DND-41 (cell line): Measurements from ENCODE around the gene MAML3.

Experiments
- ATAC-seq: fragments of 200-7000 bp; cut with Tn5 transposase; 3 replicates; pipeline ENCODE4 v1.9.1; 2021; ENCODE audit warnings: low read depth; ENCODE audit not compliant: insufficient read depth
- DNase-seq: peaks from one replicate; pipeline ENCODE4 v3.0.0-alpha.2; 2020
- H2AFZ ChIP-seq: 2 replicates; pipeline ENCODE4 v1.6.0; 2012; ENCODE audit warnings: low read depth, low read length
- H3K27ac ChIP-seq: 2 replicates; pipeline ENCODE4 v1.5.1; 2012; ENCODE audit warnings: low read length, inconsistent platforms
- H3K27me3 ChIP-seq: fragments of 200-600 bp; sonication (generic); 2 replicates; pipeline ENCODE4 v1.6.0; 2012; ENCODE audit warnings: low read length, mild to moderate bottlenecking, inconsistent platforms; ENCODE audit not compliant: insufficient read depth, poor library complexity
- H3K36me3 ChIP-seq: 2 replicates; pipeline ENCODE4 v1.5.1; 2012; ENCODE audit warnings: low read length, inconsistent platforms; ENCODE audit not compliant: insufficient read depth
- H3K4me1 ChIP-seq: 2 replicates; pipeline ENCODE4 v1.5.1; 2012; ENCODE audit warnings: mild to moderate bottlenecking, low read length; ENCODE audit not compliant: insufficient read depth
- H3K4me2 ChIP-seq: 2 replicates; pipeline ENCODE4 v1.6.0; 2012; ENCODE audit warnings: mild to moderate bottlenecking, moderate library complexity, low read length, inconsistent platforms; ENCODE audit not compliant: insufficient read depth
- H3K4me3 ChIP-seq, 2 experiments: fragments of 200-600 bp in 1 of 2; shearing (Covaris generic) in 1 of 2; 2 replicates each; pipeline ENCODE4 v1.5.1; 2012 to 2016; ENCODE audit warnings: inconsistent platforms in 2 of 2, low read length in 2 of 2, mild to moderate bottlenecking in 2 of 2, low read depth in 1 of 2, moderate library complexity in 1 of 2
- H3K79me2 ChIP-seq: 2 replicates; pipeline ENCODE4 v1.6.0; 2012; ENCODE audit warnings: low read length, inconsistent platforms; ENCODE audit not compliant: insufficient read depth
- H3K9ac ChIP-seq: 2 replicates; pipeline ENCODE4 v1.6.0; 2012; ENCODE audit warnings: low read depth, mild to moderate bottlenecking, inconsistent platforms, low read length, moderate library complexity
- H3K9me3 ChIP-seq: 2 replicates; pipeline ENCODE4 v1.5.1; 2012; ENCODE audit warnings: low read length, moderate library complexity, mild to moderate bottlenecking, inconsistent platforms; ENCODE audit not compliant: insufficient read depth, severe bottlenecking
- H4K20me1 ChIP-seq: 2 replicates; pipeline ENCODE4 v1.6.0; 2012; ENCODE audit warnings: low read length; ENCODE audit not compliant: insufficient read depth
- CTCF ChIP-seq: IDR thresholded peaks from 2 replicates; pipeline ENCODE4 v1.5.1; 2012; ENCODE audit warnings: borderline replicate concordance, low read length, moderate library complexity, mild to moderate bottlenecking; ENCODE audit not compliant: poor library complexity, severe bottlenecking; ENCODE audit errors: extremely low read depth
- EZH2 ChIP-seq: IDR thresholded peaks from 3 replicates; pipeline ENCODE4 v1.6.1; 2012; ENCODE audit warnings: borderline replicate concordance, low read depth, mild to moderate bottlenecking, moderate library complexity, low read length, inconsistent platforms; ENCODE audit not compliant: severe bottlenecking

The MAML3 gene

GRCh38 chr4:139922406-139923024, 231.5 kb downstream of the MAML3 start:
- DNase-seq, result no peak

GRCh38 chr4:139921429-139922184, 232.4 kb downstream of the MAML3 start:
- Histone ChIP-seq H3K36me3 (no peaks in the 10 kb centered on the region), H3K4me3 (no peak overlapping the region), H4K20me1 (0 out of 2 replicates have a peak, but pooled peaks cover 3% of the 10 kb centered on the region), H3K27me3 (no peaks in the 10 kb centered on the region), H3K79me2 (no peaks in the 10 kb centered on the region), H3K9me3 (no peaks in the 10 kb centered on the region), H2AFZ (no peak overlapping the region), H3K4me2 (no peak overlapping the region), H3K9ac (no peak overlapping the region), H3K27ac (no peak overlapping the region), H3K4me1 (no peaks in the 10 kb centered on the region)
- no peak for ATAC-seq
- TF ChIP-seq EZH2, result no peak
- no peak for TF ChIP-seq CTCF
- DNase-seq, result no peak

More at GRCh38 chr4:139922406-139923024, 231.5 kb downstream of the MAML3 start:
- Histone ChIP-seq H3K27me3 (no peaks in the 10 kb centered on the region), H3K9ac (no peak overlapping the region), H3K36me3 (no peaks in the 10 kb centered on the region), H3K4me2 (no peak overlapping the region), H3K4me3 (no peak overlapping the region), H3K4me1 (no peaks in the 10 kb centered on the region), H3K79me2 (no peaks in the 10 kb centered on the region), H3K9me3 (no peaks in the 10 kb centered on the region), H3K27ac (no peak overlapping the region), H2AFZ (no peak overlapping the region), H4K20me1 (0 out of 2 replicates have a peak, but pooled peaks cover 3% of the 10 kb centered on the region)
- ATAC-seq, result no peak
- TF ChIP-seq CTCF (no peak), EZH2 (no peak)

- Histone ChIP-seq H3K4me2 (no peak overlapping the region), H2AFZ (no peak overlapping the region), H3K27ac (no peak overlapping the region), H3K36me3 (no peaks in the 10 kb centered on the region), H3K79me2 (no peaks in the 10 kb centered on the region), H3K9ac (no peak overlapping the region), H3K4me3 (no peak overlapping the region), H4K20me1 (0 out of 2 replicates have a peak, but pooled peaks cover 3% of the 10 kb centered on the region), H3K9me3 (no peaks in the 10 kb centered on the region), H3K27me3 (no peaks in the 10 kb centered on the region), H3K4me1 (no peaks in the 10 kb centered on the region)
- DNase-seq, result no peak
- TF ChIP-seq EZH2 (no peak), CTCF (no peak)
- ATAC-seq, result no peak
These were observed 233.4 kb downstream of the MAML3 start for GRCh38 chr4:139920486-139921002.
